GM21825 (cell line): Measurements from ENCODE around the gene MLX.

Experiments used
- ATAC-seq: cut with Tn5 transposase; IDR thresholded peaks from one replicate; pipeline ENCODE4 v1.9.1; 2021; ENCODE audit warnings: mild to moderate bottlenecking, moderate library complexity; ENCODE audit not compliant: unreplicated experiment

MLX gene

GRCh38 chr17:42577532-42578281 is 10.8 kb downstream of the MLX start, which contains the start of gene PSMC3IP:
Gene PSMC3IP, minus strand, starts transcription at chr17:42577729. Its CDS starts 43 bp downstream, at chr17:42577686.
- peak; percentile 63 for ATAC-seq

- peak; percentile 53 for ATAC-seq
Measured at GRCh38 chr17:42578282-42578869, 11.5 kb downstream of the MLX start.

GRCh38 chr17:42579794-42580551 is 13.1 kb downstream of the MLX start:
- no peak for ATAC-seq

- ATAC-seq = no peak
Measured at GRCh38 chr17:42581744-42582270, 14.9 kb downstream of the MLX start.

GRCh38 chr17:42584880-42585279 is 18.0 kb downstream of the MLX start:
- ATAC-seq = no peak

GRCh38 chr17:42585353-42585752 is 18.5 kb downstream of the MLX start:
- no peak for ATAC-seq

- ATAC-seq = no peak
Measured at GRCh38 chr17:42586514-42587230, 19.8 kb downstream of the MLX start.

GRCh38 chr17:42590886-42591285 is 24.0 kb downstream of the MLX start:
- ATAC-seq = no peak

- no peak for ATAC-seq
Measured at GRCh38 chr17:42591411-42591810, 24.5 kb downstream of the MLX start.

- ATAC-seq = no peak
Measured at GRCh38 chr17:42596386-42596785, 29.5 kb downstream of the MLX start.

GRCh38 chr17:42598905-42599304 is 32.0 kb downstream of the MLX start:
- no peak for ATAC-seq

GRCh38 chr17:42603318-42603717 is 36.4 kb downstream of the MLX start:
- no peak for ATAC-seq

- no peak for ATAC-seq
Measured at GRCh38 chr17:42607769-42608168, 40.9 kb downstream of the MLX start.

GRCh38 chr17:42608305-42609181 is 41.6 kb downstream of the MLX start:
- peak; percentile 41 for ATAC-seq

- peak; percentile 80 for ATAC-seq
Measured at GRCh38 chr17:42609182-42609813, 42.4 kb downstream of the MLX start, which contains the start of the genes RETREG3 and TUBG1. Gene RETREG3, minus strand, starts transcription at chr17:42609374. Its CDS starts 50 bp downstream, at chr17:42609324. Gene TUBG1, plus strand, starts transcription at chr17:42609683. Its CDS starts 55 bp downstream, at chr17:42609738.

- peak; percentile 6 for ATAC-seq
Measured at GRCh38 chr17:42609814-42610801, 43.2 kb downstream of the MLX start.

- ATAC-seq = no peak
Measured at GRCh38 chr17:42612013-42612412, 45.1 kb downstream of the MLX start.

- no peak for ATAC-seq
Measured at GRCh38 chr17:42613699-42614295, 46.9 kb downstream of the MLX start.
